C4-2B (cell line): ENCODE data around the gene NIF3L1.
A peak's percentile ranks its signal among the peaks of the same experiment; 100 is the strongest.
"Not testable (repeated sequence)": the region's sequence is repeated elsewhere in the genome, so short reads cannot be mapped to it uniquely, and the experiment has no call there.

ENCODE experiments used
- H3K27ac ChIP-seq: fragments of 450-650 bp; 2 replicates; pipeline ENCODE4 v1.5.1; 2017
- CTCF ChIP-seq: fragments of 450-650 bp; conservative IDR thresholded peaks from 2 replicates; pipeline ENCODE4 v1.5.1; 2017; ENCODE audit warnings: mild to moderate bottlenecking
- ZFX ChIP-seq: fragments of 450-650 bp; IDR thresholded peaks from 2 replicates; pipeline ENCODE4 v1.6.1; 2017

Gene NIF3L1

GRCh38 chr2:200878289-200878880 lies 10.8 kb upstream of the NIF3L1 start:
- TF ChIP-seq ZFX = no peak
- TF ChIP-seq CTCF = no peak
- no peak overlapping the region for H3K27ac ChIP-seq

- H3K27ac ChIP-seq = not testable (repeated sequence)
Measured at GRCh38 chr2:200881715-200882249, 7.4 kb upstream of the NIF3L1 start.

- no peak for TF ChIP-seq CTCF
- TF ChIP-seq ZFX = no peak
- H3K27ac ChIP-seq = no peak overlapping the region
Measured at GRCh38 chr2:200899482-200899881, 10.3 kb downstream of the NIF3L1 start.

- H3K27ac ChIP-seq = no peak overlapping the region
- no peak for TF ChIP-seq ZFX
- peak; percentile 83 for TF ChIP-seq CTCF
Measured at GRCh38 chr2:200901459-200902072, 12.4 kb downstream of the NIF3L1 start.

- no peak overlapping the region for H3K27ac ChIP-seq
- no peak for TF ChIP-seq ZFX
- TF ChIP-seq CTCF = peak; percentile 83
Measured at GRCh38 chr2:200905618-200906296, 16.6 kb downstream of the NIF3L1 start.

- no peak overlapping the region for H3K27ac ChIP-seq
- TF ChIP-seq ZFX (no peak), CTCF (no peak)
Measured at GRCh38 chr2:200909958-200910357, 20.8 kb downstream of the NIF3L1 start.

GRCh38 chr2:200913654-200914053 lies 24.5 kb downstream of the NIF3L1 start:
- H3K27ac ChIP-seq = no peak overlapping the region
- no peak for TF ChIP-seq CTCF
- TF ChIP-seq ZFX = no peak
